MM.1S (cell line): Measurements from ENCODE around the gene NTF3.

ENCODE experiments used
- DNase-seq: peaks from one replicate; pipeline ENCODE4 v3.0.0-alpha.2; 2015
- H2AFZ ChIP-seq: fragments of 300-600 bp; sonication (generic); 2 replicates; pipeline ENCODE4 v1.6.0; 2016; ENCODE audit warnings: antibody characterized with exemption, low read length
- H3F3A ChIP-seq: fragments of 300-600 bp; sonication (generic); 2 replicates; pipeline ENCODE4 v1.6.1; 2016; ENCODE audit warnings: mild to moderate bottlenecking, antibody characterized with exemption, low read length, moderate library complexity, mixed read lengths; ENCODE audit not compliant: insufficient read depth
- H3K27ac ChIP-seq: fragments of 300-600 bp; sonication (generic); 2 replicates; pipeline ENCODE4 v1.5.1; 2016; ENCODE audit warnings: mild to moderate bottlenecking, low read length
- H3K27me3 ChIP-seq: fragments of 300-600 bp; sonication (generic); replicated peaks from 2 replicates; pipeline ENCODE4 v1.6.0; 2016; ENCODE audit warnings: low read length; ENCODE audit not compliant: insufficient read depth
- H3K36me3 ChIP-seq: fragments of 300-600 bp; sonication (generic); replicated peaks from 2 replicates; pipeline ENCODE4 v1.6.1; 2016; ENCODE audit warnings: mild to moderate bottlenecking, low read length, mixed read lengths; ENCODE audit not compliant: insufficient read depth
- H3K4me1 ChIP-seq: fragments of 300-600 bp; sonication (generic); 2 replicates; pipeline ENCODE4 v1.6.1; 2016; ENCODE audit warnings: low read length, mixed read lengths
- H3K4me2 ChIP-seq: fragments of 300-600 bp; sonication (generic); 2 replicates; pipeline ENCODE4 v1.6.0; 2016; ENCODE audit warnings: low read depth, low read length
- H3K4me3 ChIP-seq: fragments of 300-600 bp; sonication (generic); 2 replicates; pipeline ENCODE4 v1.5.1; 2016; ENCODE audit warnings: low read length, mixed read lengths
- H3K79me2 ChIP-seq: fragments of 300-600 bp; sonication (generic); 2 replicates; pipeline ENCODE4 v1.6.1; 2016; ENCODE audit warnings: mixed run types, low read length, mixed read lengths
- H3K9ac ChIP-seq: fragments of 300-600 bp; sonication (generic); 2 replicates; pipeline ENCODE4 v1.6.1; 2016; ENCODE audit warnings: low read length, mixed read lengths
- H3K9me2 ChIP-seq: fragments of 300-600 bp; sonication (generic); replicated peaks from 2 replicates; pipeline ENCODE4 v1.6.1; 2016; ENCODE audit warnings: mild to moderate bottlenecking, low read length, mixed read lengths; ENCODE audit not compliant: insufficient read depth
- H3K9me3 ChIP-seq: fragments of 300-600 bp; sonication (generic); replicated peaks from 2 replicates; pipeline ENCODE4 v1.6.1; 2016; ENCODE audit warnings: mild to moderate bottlenecking, low read length, mixed read lengths; ENCODE audit not compliant: insufficient read depth
- H4K20me1 ChIP-seq: fragments of 300-600 bp; sonication (generic); 2 replicates; pipeline ENCODE4 v1.6.1; 2016; ENCODE audit warnings: mild to moderate bottlenecking, low read length, moderate library complexity, mixed read lengths; ENCODE audit not compliant: insufficient read depth
- EZH2 ChIP-seq: fragments of 300-600 bp; sonication (generic); optimal IDR thresholded peaks from 2 replicates; pipeline ENCODE3; 2017; ENCODE audit warnings: low read depth, mild to moderate bottlenecking, antibody characterized with exemption, low read length, mixed read lengths
- EZH2phosphoT487 ChIP-seq: fragments of 300-600 bp; sonication (generic); IDR thresholded peaks from 2 replicates; pipeline ENCODE4 v1.6.1; 2018; ENCODE audit warnings: antibody characterized with exemption, low read length
- TF ChIP-seq, protein P1 (sequence below): fragments of 300-600 bp; sonication (generic); IDR thresholded peaks from 2 replicates; pipeline ENCODE4 v1.5.1; 2016; ENCODE audit warnings: antibody characterized with exemption, low read length, mixed read lengths

NTF3 gene

DNA sequence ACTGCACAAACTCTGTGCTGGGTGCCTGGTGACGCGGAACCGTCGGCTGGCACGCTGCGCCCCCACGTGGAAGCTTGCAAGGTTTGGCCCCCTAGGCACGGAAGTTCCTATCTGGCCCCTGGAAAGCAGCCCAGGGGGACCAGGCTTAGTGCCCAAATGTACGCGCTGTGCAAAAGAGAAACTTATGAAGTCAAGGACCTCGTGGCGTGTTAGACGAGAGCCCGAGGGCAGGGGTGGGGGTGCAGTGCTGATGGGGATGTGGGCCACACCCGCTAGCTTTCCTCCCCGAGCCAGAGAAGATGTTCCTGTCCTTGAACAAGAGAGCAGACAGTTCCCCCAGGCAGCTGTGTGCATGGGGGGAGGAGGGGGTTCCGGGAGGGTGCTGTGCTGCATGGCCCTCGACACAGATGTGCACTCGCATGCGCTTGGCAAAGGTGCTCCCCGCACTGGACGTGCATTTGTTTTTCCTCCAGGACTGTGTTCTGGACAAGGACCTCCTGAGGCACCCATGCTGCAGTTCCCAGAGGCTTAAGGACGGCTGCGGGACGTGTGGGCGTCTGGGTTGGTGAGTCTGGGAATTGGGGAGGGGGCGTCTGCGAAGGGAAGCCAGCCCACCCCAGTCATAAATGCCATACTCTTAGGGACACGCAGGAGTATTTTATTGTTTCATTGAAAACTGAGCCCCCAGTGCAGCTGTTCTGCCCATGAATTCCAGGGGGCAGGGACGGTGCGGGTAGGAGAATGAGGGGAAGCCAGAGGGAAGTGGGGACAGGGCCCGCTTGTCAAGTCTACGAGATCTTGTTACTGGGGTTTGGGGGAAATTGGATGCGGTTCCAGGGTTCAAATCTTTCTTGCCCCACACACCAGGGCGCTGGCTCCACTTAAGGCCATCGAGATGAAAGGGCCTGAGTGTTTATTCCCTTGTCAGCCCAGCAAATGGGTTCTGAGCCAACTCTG is 80.0 kb downstream of the NTF3 start:
- H3K9me2 ChIP-seq = no peaks in the 10 kb centered on the region
- H2AFZ ChIP-seq = no peak overlapping the region
- H3K27me3 ChIP-seq = no peaks in the 10 kb centered on the region
- no peak overlapping the region for H3K4me3 ChIP-seq
- no peaks in the 10 kb centered on the region for H3K36me3 ChIP-seq
- H3K9ac ChIP-seq = no peak overlapping the region
- no peaks in the 10 kb centered on the region for H3K79me2 ChIP-seq
- no peaks in the 10 kb centered on the region for H3K4me1 ChIP-seq
- DNase-seq = no peak
- TF ChIP-seq EZH2 = no peak
- TF ChIP-seq EZH2phosphoT487 = no peak
- TF ChIP-seq, protein P1, sequence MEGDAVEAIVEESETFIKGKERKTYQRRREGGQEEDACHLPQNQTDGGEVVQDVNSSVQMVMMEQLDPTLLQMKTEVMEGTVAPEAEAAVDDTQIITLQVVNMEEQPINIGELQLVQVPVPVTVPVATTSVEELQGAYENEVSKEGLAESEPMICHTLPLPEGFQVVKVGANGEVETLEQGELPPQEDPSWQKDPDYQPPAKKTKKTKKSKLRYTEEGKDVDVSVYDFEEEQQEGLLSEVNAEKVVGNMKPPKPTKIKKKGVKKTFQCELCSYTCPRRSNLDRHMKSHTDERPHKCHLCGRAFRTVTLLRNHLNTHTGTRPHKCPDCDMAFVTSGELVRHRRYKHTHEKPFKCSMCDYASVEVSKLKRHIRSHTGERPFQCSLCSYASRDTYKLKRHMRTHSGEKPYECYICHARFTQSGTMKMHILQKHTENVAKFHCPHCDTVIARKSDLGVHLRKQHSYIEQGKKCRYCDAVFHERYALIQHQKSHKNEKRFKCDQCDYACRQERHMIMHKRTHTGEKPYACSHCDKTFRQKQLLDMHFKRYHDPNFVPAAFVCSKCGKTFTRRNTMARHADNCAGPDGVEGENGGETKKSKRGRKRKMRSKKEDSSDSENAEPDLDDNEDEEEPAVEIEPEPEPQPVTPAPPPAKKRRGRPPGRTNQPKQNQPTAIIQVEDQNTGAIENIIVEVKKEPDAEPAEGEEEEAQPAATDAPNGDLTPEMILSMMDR = no peak
- no peaks in the 10 kb centered on the region for H4K20me1 ChIP-seq
- H3K27ac ChIP-seq = no peak overlapping the region
- no peaks in the 10 kb centered on the region for H3K9me3 ChIP-seq
- H3F3A ChIP-seq = no peaks in the 10 kb centered on the region
- no peak overlapping the region for H3K4me2 ChIP-seq

DNA sequence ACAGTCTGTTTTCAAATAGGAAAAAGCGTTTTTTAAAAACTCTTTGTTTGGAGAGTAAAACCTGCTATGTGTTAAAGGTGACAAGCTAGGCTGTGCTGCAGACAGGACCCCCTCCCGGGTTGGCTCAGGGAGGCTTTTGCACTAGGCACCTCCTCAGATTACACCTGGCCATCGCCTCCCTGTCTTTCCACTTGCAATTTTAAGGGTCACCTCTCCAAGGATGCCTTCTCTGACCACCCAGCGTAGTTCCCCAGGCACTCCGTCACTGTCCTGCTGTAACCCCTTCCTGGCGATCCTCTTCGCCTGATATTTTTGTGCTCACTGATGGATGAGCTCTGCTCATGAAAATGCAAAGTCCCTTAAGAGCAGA is 80.7 kb downstream of the NTF3 start:
- no peaks in the 10 kb centered on the region for H3K79me2 ChIP-seq
- no peaks in the 10 kb centered on the region for H3K36me3 ChIP-seq
- no peaks in the 10 kb centered on the region for H3K27me3 ChIP-seq
- H3K4me3 ChIP-seq = no peak overlapping the region
- H3K27ac ChIP-seq = no peak overlapping the region
- H3K9ac ChIP-seq = no peak overlapping the region
- no peak overlapping the region for H2AFZ ChIP-seq
- H3F3A ChIP-seq = no peaks in the 10 kb centered on the region
- DNase-seq = no peak
- H3K9me2 ChIP-seq = no peaks in the 10 kb centered on the region
- no peaks in the 10 kb centered on the region for H4K20me1 ChIP-seq
- TF ChIP-seq, protein P1 = no peak
- TF ChIP-seq EZH2phosphoT487 (no peak), EZH2 (no peak)
- H3K9me3 ChIP-seq = no peaks in the 10 kb centered on the region
- no peaks in the 10 kb centered on the region for H3K4me1 ChIP-seq
- no peak overlapping the region for H3K4me2 ChIP-seq

DNA sequence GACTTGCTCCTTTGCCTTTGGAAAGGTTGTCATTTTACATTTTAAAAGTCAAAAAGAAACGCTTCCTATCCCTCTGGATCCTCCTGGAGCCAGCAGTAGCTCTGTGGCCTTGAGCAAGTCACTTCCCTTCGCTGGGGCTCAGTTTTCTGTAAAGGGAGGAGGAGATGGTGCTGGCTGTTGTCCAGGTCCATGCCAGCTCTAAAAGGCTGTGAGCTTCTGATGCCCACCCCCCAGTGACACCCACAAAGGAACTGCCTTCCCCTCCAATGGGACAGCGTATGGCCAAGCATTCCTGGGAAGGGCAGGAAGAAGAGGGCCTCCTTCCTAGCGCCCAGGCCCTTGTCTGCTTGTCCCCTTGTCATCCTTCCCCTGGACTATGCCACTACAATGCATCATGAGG is 81.5 kb downstream of the NTF3 start:
- H3K79me2 ChIP-seq = no peaks in the 10 kb centered on the region
- no peaks in the 10 kb centered on the region for H3K27me3 ChIP-seq
- no peak overlapping the region for H3K27ac ChIP-seq
- no peaks in the 10 kb centered on the region for H3K36me3 ChIP-seq
- H3K4me1 ChIP-seq = no peaks in the 10 kb centered on the region
- H2AFZ ChIP-seq = no peak overlapping the region
- no peaks in the 10 kb centered on the region for H4K20me1 ChIP-seq
- no peak for TF ChIP-seq EZH2
- TF ChIP-seq, protein P1 = no peak
- no peak overlapping the region for H3K4me3 ChIP-seq
- H3K9ac ChIP-seq = no peak overlapping the region
- H3F3A ChIP-seq = no peaks in the 10 kb centered on the region
- no peak for DNase-seq
- H3K9me3 ChIP-seq = no peaks in the 10 kb centered on the region
- no peak overlapping the region for H3K4me2 ChIP-seq
- no peaks in the 10 kb centered on the region for H3K9me2 ChIP-seq
